ENCODE measurements around the gene SAC3D1. TPM values are rescaled to one million over a fixed set of nuclear protein-coding genes. Genes with fewer than 3 reads are reported as not detected.

The SAC3D1 gene
- total and polyA plus RNA-seq, 2 of the 8 experiments (the other 6 are each of a cell fraction or from before 2014, with no cell fraction given) = 19.4 to 25.8 TPM

GRCh38 chr11:65078151-65078550 is 37.1 kb downstream of the SAC3D1 start (continued):
- TF ChIP-seq, protein P1, sequence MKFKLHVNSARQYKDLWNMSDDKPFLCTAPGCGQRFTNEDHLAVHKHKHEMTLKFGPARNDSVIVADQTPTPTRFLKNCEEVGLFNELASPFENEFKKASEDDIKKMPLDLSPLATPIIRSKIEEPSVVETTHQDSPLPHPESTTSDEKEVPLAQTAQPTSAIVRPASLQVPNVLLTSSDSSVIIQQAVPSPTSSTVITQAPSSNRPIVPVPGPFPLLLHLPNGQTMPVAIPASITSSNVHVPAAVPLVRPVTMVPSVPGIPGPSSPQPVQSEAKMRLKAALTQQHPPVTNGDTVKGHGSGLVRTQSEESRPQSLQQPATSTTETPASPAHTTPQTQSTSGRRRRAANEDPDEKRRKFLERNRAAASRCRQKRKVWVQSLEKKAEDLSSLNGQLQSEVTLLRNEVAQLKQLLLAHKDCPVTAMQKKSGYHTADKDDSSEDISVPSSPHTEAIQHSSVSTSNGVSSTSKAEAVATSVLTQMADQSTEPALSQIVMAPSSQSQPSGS (IDR thresholded peaks at IDR 0.05; ENCODE audit: low read length) = no peak
- TF ChIP-seq TAF1 (IDR thresholded peaks at IDR 0.05; ENCODE audit: low read depth, low read length) = no peak
- TF ChIP-seq TCF12 (IDR thresholded peaks at IDR 0.05; ENCODE audit: low read depth, low read length) = no peak
- 0 out of 2 replicates have a peak, but pooled peaks have one; percentile 37 for TF ChIP-seq YY1 (IDR thresholded peaks at IDR 0.05; ENCODE audit: low read depth, low read length)
- no peak for TF ChIP-seq HDAC6 (IDR thresholded peaks at IDR 0.05; ENCODE audit: low read depth, low read length)
- TF ChIP-seq GABPA (IDR thresholded peaks at IDR 0.05; ENCODE audit: borderline replicate concordance, insufficient read depth, low read length) = peak; percentile 72; the same call in 1 of the 2 replicates
- TF ChIP-seq ASH2L (IDR thresholded peaks at IDR 0.05; ENCODE audit: low read length) = no peak
